Measurements from ENCODE around the gene INSL3.

DNA sequence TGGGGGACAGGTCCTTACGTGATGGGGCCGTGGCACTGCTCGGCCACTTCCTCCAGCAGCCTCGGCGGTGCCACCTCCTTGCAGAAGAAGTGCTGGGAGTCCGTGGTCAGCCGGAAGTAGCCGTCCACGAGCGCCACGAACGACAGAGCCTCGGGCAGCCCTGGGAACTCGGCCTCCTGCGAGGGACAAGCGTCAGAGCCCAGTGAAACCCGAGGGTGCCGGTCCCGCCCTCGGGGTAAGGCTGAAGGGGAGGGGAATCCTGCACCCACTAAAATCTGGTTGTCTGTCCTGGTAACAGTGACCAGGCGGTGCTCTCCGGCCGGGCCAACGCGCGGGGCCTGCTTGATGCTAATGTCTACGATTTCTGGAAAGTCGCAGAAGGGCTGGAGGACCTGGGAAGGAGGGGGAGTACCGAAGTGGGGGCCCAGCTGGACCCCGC is 20.1 kb upstream of the INSL3 start:
- TF ChIP-seq, protein P1, sequence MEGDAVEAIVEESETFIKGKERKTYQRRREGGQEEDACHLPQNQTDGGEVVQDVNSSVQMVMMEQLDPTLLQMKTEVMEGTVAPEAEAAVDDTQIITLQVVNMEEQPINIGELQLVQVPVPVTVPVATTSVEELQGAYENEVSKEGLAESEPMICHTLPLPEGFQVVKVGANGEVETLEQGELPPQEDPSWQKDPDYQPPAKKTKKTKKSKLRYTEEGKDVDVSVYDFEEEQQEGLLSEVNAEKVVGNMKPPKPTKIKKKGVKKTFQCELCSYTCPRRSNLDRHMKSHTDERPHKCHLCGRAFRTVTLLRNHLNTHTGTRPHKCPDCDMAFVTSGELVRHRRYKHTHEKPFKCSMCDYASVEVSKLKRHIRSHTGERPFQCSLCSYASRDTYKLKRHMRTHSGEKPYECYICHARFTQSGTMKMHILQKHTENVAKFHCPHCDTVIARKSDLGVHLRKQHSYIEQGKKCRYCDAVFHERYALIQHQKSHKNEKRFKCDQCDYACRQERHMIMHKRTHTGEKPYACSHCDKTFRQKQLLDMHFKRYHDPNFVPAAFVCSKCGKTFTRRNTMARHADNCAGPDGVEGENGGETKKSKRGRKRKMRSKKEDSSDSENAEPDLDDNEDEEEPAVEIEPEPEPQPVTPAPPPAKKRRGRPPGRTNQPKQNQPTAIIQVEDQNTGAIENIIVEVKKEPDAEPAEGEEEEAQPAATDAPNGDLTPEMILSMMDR (IDR thresholded peaks at IDR 0.05), result no peak
- no peak for TF ChIP-seq POLR2A (IDR thresholded peaks at IDR 0.05; ENCODE audit: low read depth)
